Fibroblast of lung (primary cell): ENCODE data around the gene PRDM11.

ENCODE experiments used
- CTCF ChIP-seq, 2 donors: IDR thresholded peaks in 1 of 2; conservative IDR thresholded peaks in 1 of 2; 1 replicate in 1 of 2; 2 replicates in 1 of 2; pipeline ENCODE4 v1.5.1; 2011 to 2012; ENCODE audit warnings: low read length in 2 of 2, control low read depth in 1 of 2, inconsistent platforms in 1 of 2, low read depth in 1 of 2, mild to moderate bottlenecking in 1 of 2
- EZH2 ChIP-seq: IDR thresholded peaks from 2 replicates; pipeline ENCODE4 v1.5.1; 2012; ENCODE audit warnings: low read length, control low read depth, mild to moderate bottlenecking; ENCODE audit errors: missing control alignments

- TF ChIP-seq CTCF (conservative IDR thresholded peaks at IDR 0.05 in 1 of 2, IDR thresholded peaks at IDR 0.05 in 1 of 2; ENCODE audit: low read depth in 1 of 2, low read length in 2 of 2): no peak
- no peak for TF ChIP-seq EZH2
Measured at GRCh38 chr11:45133878-45134277, 12.6 kb upstream of the PRDM11 start.
